Measurements from ENCODE around the gene CHD8.

The CHD8 gene

GRCh38 chr14:21356511-21356910 is 99.4 kb downstream of the CHD8 start:
- no peak for DNase-seq

GRCh38 chr14:21352587-21352986 is 103.3 kb downstream of the CHD8 start:
- peak; percentile 4 for DNase-seq

- no peak for DNase-seq
Observed at GRCh38 chr14:21350539-21350938, 105.4 kb downstream of the CHD8 start.

- DNase-seq, result no peak
Observed at GRCh38 chr14:21347201-21347600, 108.7 kb downstream of the CHD8 start.

- no peak for DNase-seq
Observed at GRCh38 chr14:21346532-21347135, 109.3 kb downstream of the CHD8 start.

- DNase-seq, result no peak
Observed at GRCh38 chr14:21343035-21343794, 112.7 kb downstream of the CHD8 start.
